Ovary (tissue), 9 donors: ENCODE data around the gene DPF3. TPM values are rescaled to one million over a fixed set of nuclear protein-coding genes. Genes with fewer than 3 reads are reported as not detected.
A peak's percentile ranks its signal among the peaks of the same experiment; 100 is the strongest.

Source experiments
- DNase-seq, 5 donors: peaks; one replicate each; pipeline ENCODE4 v3.0.0-alpha.2; 2019 to 2020
- H3K27ac ChIP-seq, 2 donors: fragments of 200-600 bp; one replicate each; pipeline versions ENCODE4 v1.5.1 to v1.8.0; 2019 to 2022
- H3K27me3 ChIP-seq: fragments of 200-600 bp; one replicate; pipeline ENCODE4 v1.8.0; 2022
- H3K36me3 ChIP-seq: fragments of 200-600 bp; sonication (generic); one replicate; pipeline ENCODE4 v1.5.1; 2019
- H3K4me1 ChIP-seq: one replicate; pipeline ENCODE4 v1.8.1; 2013; ENCODE audit warnings: mild to moderate bottlenecking, moderate library complexity; ENCODE audit not compliant: insufficient read depth
- H3K4me3 ChIP-seq: fragments of 200-600 bp; sonication (generic); one replicate; pipeline ENCODE4 v1.5.1; 2017
- H3K9me3 ChIP-seq, 2 donors: fragments of 200-600 bp in 1 of 2; sonication (generic) in 1 of 2; one replicate each; pipeline versions ENCODE4 v1.5.1 to v1.8.1; 2013 to 2019; ENCODE audit warnings: mild to moderate bottlenecking in 1 of 2, moderate library complexity in 1 of 2
- EP300 ChIP-seq: sonication (generic); formaldehyde crosslinking; IDR thresholded peaks from one replicate; pipeline ENCODE4 v1.6.1; 2017; ENCODE audit warnings: antibody characterized with exemption
- POLR2A ChIP-seq: fragments of 450-650 bp; IDR thresholded peaks from one replicate; pipeline ENCODE4 v1.6.1; 2017; ENCODE audit warnings: antibody characterized with exemption, mild to moderate bottlenecking, moderate library complexity
- WGBS, 3 donors: extraction: QIAGEN DNeasy Blood & Tissue Kit in 1 of 3; methylation state at CpG; one replicate each; pipeline versions ENCODE4 v1.1.5 to v1.1.7; 2013 to 2017; 5-methylcytosine and 5-hydroxymethylcytosine counted together
- intact Hi-C, 4 donors: fragments of 100-400 bp; cut with DNase I; formaldehyde crosslinking; loops; one replicate each; pipeline versions ENCODE4 v1.11.0 to v1.15.1; 2022 to 2023
- polyA plus RNA-seq, 2 donors: library from polyadenylated mRNA; stranded (reverse); fragments of 200-250 nt in 1 of 2; fragments of 350-450 nt in 1 of 2; fragmentation: Illumina TruSeq in 1 of 2; extraction: RNeasy Lipid Tissue Mini Kit (QIAGEN cat#74804) in 1 of 2; gene quantifications; one replicate each; pipeline ENCODE4 v1.2.3, GENCODE V29; 2013 to 2014
- total RNA-seq, 7 donors: library from RNA; depleted of rRNA in 2 of 7; stranded (reverse); fragments of >200 nt in 2 of 7; fragmentation: NEBNext Ultra II Directional in 3 of 7; extraction: Animal tissue kit (Norgen Biotek cat#: 25700) in 3 of 7; gene quantifications; one replicate each; pipeline versions ENCODE4 v1.1.0 to v1.2.4, GENCODE V29; 2016 to 2023
- TF ChIP-seq, protein P1 (sequence below), 3 donors: fragments of 450-650 bp in 2 of 3; fragments of 200-600 bp in 1 of 3; IDR thresholded peaks; one replicate each; pipeline versions ENCODE4 v1.5.1 to v1.8.0; 2016 to 2022; ENCODE audit warnings: antibody characterized with exemption in 3 of 3, mild to moderate bottlenecking in 1 of 3
- donor health status: DM: no; HTN: no; CAD: no; lungs with moderate emphysema.
- donor health status: DM: no; HTN: no; CAD: no.
- donor health status: Bipolar disorder and iron deficiency.
- donor health status: DM: yes; HTN: yes; CAD: no.
- donor health status: DM: no; HTN: no; CAD: no.
- donor health status: DM: yes; HTN: yes; CAD: no.

The DPF3 gene
- total and polyA plus RNA-seq, 9 donors: 6.3 to 34.4 (median 21.9) TPM

GRCh38 chr14:72788255-72788654 is 105.6 kb downstream of the DPF3 start:
- WGBS, 3 donors: 68 to 77% (median 73%) methylated on average over 6 of the region's 6 CpGs
- Histone ChIP-seq H3K36me3 (no peaks in the 10 kb centered on the region), H3K4me3 (no peak overlapping the region), H3K4me1 (peaks cover 14% of the 10 kb centered on the region), H3K27ac (no peak overlapping the region), H3K27me3 (no peaks in the 10 kb centered on the region), H3K9me3 (no peaks in the 10 kb centered on the region)
- TF ChIP-seq POLR2A (no peak), EP300 (no peak)
- TF ChIP-seq, protein P1, sequence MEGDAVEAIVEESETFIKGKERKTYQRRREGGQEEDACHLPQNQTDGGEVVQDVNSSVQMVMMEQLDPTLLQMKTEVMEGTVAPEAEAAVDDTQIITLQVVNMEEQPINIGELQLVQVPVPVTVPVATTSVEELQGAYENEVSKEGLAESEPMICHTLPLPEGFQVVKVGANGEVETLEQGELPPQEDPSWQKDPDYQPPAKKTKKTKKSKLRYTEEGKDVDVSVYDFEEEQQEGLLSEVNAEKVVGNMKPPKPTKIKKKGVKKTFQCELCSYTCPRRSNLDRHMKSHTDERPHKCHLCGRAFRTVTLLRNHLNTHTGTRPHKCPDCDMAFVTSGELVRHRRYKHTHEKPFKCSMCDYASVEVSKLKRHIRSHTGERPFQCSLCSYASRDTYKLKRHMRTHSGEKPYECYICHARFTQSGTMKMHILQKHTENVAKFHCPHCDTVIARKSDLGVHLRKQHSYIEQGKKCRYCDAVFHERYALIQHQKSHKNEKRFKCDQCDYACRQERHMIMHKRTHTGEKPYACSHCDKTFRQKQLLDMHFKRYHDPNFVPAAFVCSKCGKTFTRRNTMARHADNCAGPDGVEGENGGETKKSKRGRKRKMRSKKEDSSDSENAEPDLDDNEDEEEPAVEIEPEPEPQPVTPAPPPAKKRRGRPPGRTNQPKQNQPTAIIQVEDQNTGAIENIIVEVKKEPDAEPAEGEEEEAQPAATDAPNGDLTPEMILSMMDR (IDR thresholded peaks at IDR 0.05): no peak
- no peak for DNase-seq
- intact Hi-C loops: loop anchor here in 1 of 4 donors (10.0 kb wide), 1 partner anchor 107 kb away; the partner anchor contains the start of gene DPF3

DNA sequence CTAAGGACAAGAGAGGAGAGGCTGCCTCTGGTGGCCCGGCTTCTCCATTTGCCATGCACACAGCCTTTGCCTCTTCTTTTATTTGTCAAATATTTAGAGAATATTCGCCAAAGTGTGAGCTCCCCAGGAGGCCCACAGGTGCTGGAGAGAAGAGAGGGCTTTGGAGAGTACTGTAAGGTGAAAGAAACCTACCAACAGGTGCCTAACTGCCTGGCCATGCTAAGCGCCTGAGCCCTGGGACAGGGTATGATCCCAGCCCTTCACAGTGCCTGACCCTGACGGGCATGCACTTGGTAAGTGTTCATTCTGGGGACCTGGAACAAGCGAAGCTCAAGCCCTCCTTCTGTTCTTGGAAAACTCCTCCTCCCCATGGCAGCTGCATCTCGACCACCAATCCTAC is 106.1 kb downstream of the DPF3 start:
- no peaks in the 10 kb centered on the region for H3K27me3 ChIP-seq
- H3K4me3 ChIP-seq: no peak overlapping the region
- H3K4me1 ChIP-seq: peaks cover 14% of the 10 kb centered on the region
- H3K9me3 ChIP-seq: no peaks in the 10 kb centered on the region
- no peak overlapping the region for H3K27ac ChIP-seq
- TF ChIP-seq, protein P1 (IDR thresholded peaks at IDR 0.05): no peak
- no peak for TF ChIP-seq EP300
- no peak for TF ChIP-seq POLR2A
- WGBS, 3 donors: 82 to 88% (median 88%) methylated on average over 6 of the region's 6 CpGs
- DNase-seq: no peak
- intact Hi-C loops: loop anchor here in 1 of 4 donors (10.0 kb wide), 1 partner anchor 107 kb away; the partner anchor contains the start of gene DPF3
- H3K36me3 ChIP-seq: no peaks in the 10 kb centered on the region

GRCh38 chr14:72786378-72787350 is 107.2 kb downstream of the DPF3 start:
- TF ChIP-seq EP300 (no peak), POLR2A (no peak)
- TF ChIP-seq, protein P1 (IDR thresholded peaks at IDR 0.05): no peak
- DNase-seq: peak in 1 of 5 donors; percentile 12
- Histone ChIP-seq H3K27me3 (no peaks in the 10 kb centered on the region), H3K36me3 (no peaks in the 10 kb centered on the region), H3K27ac (no peak overlapping the region), H3K9me3 (no peaks in the 10 kb centered on the region), H3K4me1 (peaks cover 7% of the 10 kb centered on the region), H3K4me3 (no peak overlapping the region)
- intact Hi-C loops: loop anchor here in 1 of 4 donors (10.0 kb wide), 1 partner anchor 108 kb away; the partner anchor contains the start of gene DPF3
- 75 to 84% (median 78%) methylated on average over 13 of the region's 13 CpGs for WGBS, 3 donors

DNA sequence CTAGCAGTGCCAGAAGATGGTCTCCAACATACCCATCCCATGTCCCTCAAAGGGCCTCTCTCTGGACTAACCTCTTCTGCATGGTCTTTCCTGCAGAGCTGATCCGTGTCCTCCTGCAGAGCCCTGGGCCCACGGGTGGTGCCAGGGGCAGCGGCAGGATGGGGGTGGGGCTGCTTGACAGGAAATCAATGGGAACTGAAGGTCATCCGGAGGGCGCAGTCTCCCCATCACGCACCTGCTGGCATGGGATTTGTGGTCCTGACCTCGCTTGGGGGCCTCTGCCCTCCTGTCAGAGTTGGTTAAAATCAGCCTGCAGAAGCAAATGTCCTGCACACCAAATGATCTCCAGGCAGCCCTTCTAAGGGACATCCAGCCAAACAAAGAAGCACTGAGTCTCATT is 110.2 kb downstream of the DPF3 start:
- peak in 1 of 5 donors; percentile 16 for DNase-seq
- 84 to 90% (median 87%) methylated on average over 7 of the region's 7 CpGs for WGBS, 3 donors
- no peak overlapping the region for H3K4me3 ChIP-seq
- TF ChIP-seq EP300 (no peak), POLR2A (no peak)
- TF ChIP-seq, protein P1 (IDR thresholded peaks at IDR 0.05): no peak
- H3K4me1 ChIP-seq: peaks cover 5% of the 10 kb centered on the region
- H3K27ac ChIP-seq: no peak overlapping the region
- intact Hi-C loops: loop anchor here in 1 of 4 donors (10.0 kb wide), 1 partner anchor 111 kb away; the partner anchor contains the start of gene DPF3
- H3K9me3 ChIP-seq: no peaks in the 10 kb centered on the region
- no peaks in the 10 kb centered on the region for H3K27me3 ChIP-seq
- H3K36me3 ChIP-seq: no peaks in the 10 kb centered on the region
